HEK293T (cell line): ENCODE results near the gene SINHCAF.

Experiments used
- CTCF ChIA-PET: fragments of 350-600 bp; formaldehyde crosslinking; extraction: SDS; loops from one replicate; lab custom pipeline; 2021; ENCODE audit warnings: antibody characterized with exemption, inconsistent platforms; lab: Yijun Ruan, JAX
- POLR2A ChIA-PET: fragments of 350-600 bp; formaldehyde crosslinking; extraction: SDS; loops from one replicate; lab custom pipeline; 2020; ENCODE audit warnings: antibody characterized with exemption, inconsistent platforms; lab: Yijun Ruan, JAX
- DNase-seq: peaks from one replicate; pipeline ENCODE4 v3.0.0; 2012; ENCODE audit warnings: mixed read lengths; ENCODE audit errors: extremely low spot score
- ARNT ChIP-seq: fragments of 450-650 bp; IDR thresholded peaks from 2 replicates; pipeline ENCODE4 v1.6.1; 2017; ENCODE audit warnings: mild to moderate bottlenecking
- BHLHE40 ChIP-seq: fragments of 450-650 bp; IDR thresholded peaks from 2 replicates; pipeline ENCODE4 v1.6.1; 2016; ENCODE audit warnings: mild to moderate bottlenecking, moderate library complexity, borderline replicate concordance
- CTBP1 ChIP-seq: fragments of 450-650 bp; IDR thresholded peaks from 2 replicates; pipeline ENCODE4 v1.6.1; 2016; ENCODE audit warnings: borderline replicate concordance
- ELF4 ChIP-seq: fragments of 450-650 bp; IDR thresholded peaks from 2 replicates; pipeline ENCODE4 v1.6.1; 2017; ENCODE audit warnings: antibody characterized with exemption
- FOXA1 ChIP-seq: fragments of 450-650 bp; IDR thresholded peaks from 2 replicates; pipeline ENCODE4 v1.6.1; 2016; ENCODE audit warnings: mild to moderate bottlenecking
- FOXK2 ChIP-seq: fragments of 450-650 bp; IDR thresholded peaks from 2 replicates; pipeline ENCODE4 v1.6.1; 2016; ENCODE audit warnings: mild to moderate bottlenecking
- FOXM1 ChIP-seq: fragments of 450-650 bp; IDR thresholded peaks from 2 replicates; pipeline ENCODE4 v1.6.1; 2017; ENCODE audit warnings: mild to moderate bottlenecking, borderline replicate concordance
- HDGF ChIP-seq: fragments of 450-650 bp; IDR thresholded peaks from 2 replicates; pipeline ENCODE4 v1.6.1; 2017; ENCODE audit warnings: antibody characterized with exemption, borderline replicate concordance
- L3MBTL2 ChIP-seq: fragments of 450-650 bp; conservative IDR thresholded peaks from 2 replicates; pipeline ENCODE4 v1.6.1; 2016; ENCODE audit warnings: mild to moderate bottlenecking
- LEF1 ChIP-seq: fragments of 450-650 bp; IDR thresholded peaks from 2 replicates; pipeline ENCODE4 v1.6.1; 2017; ENCODE audit warnings: mild to moderate bottlenecking, borderline replicate concordance
- NFRKB ChIP-seq: fragments of 450-650 bp; IDR thresholded peaks from 2 replicates; pipeline ENCODE4 v1.6.1; 2016; ENCODE audit warnings: mild to moderate bottlenecking, moderate library complexity
- PKNOX1 ChIP-seq: fragments of 450-650 bp; IDR thresholded peaks from 2 replicates; pipeline ENCODE4 v1.6.1; 2016
- SP1 ChIP-seq: fragments of 450-650 bp; IDR thresholded peaks from 2 replicates; pipeline ENCODE4 v1.6.1; 2017
- SUZ12 ChIP-seq: fragments of 450-650 bp; IDR thresholded peaks from 2 replicates; pipeline ENCODE4 v1.6.1; 2016; ENCODE audit warnings: mild to moderate bottlenecking
- TARDBP ChIP-seq: fragments of 450-650 bp; IDR thresholded peaks from 2 replicates; pipeline ENCODE4 v1.6.1; 2016
- ZNF384 ChIP-seq: fragments of 450-650 bp; IDR thresholded peaks from 2 replicates; pipeline ENCODE4 v1.6.1; 2016

SINHCAF gene

GRCh38 chr12:31353750-31354708 lies 28.1 kb upstream of the SINHCAF start:
- TF ChIP-seq ELF4, result no peak
- peak; percentile 91 for TF ChIP-seq PKNOX1

GRCh38 chr12:31346267-31346666 lies 20.3 kb upstream of the SINHCAF start:
- no peak for DNase-seq
- ChIA-PET POLR2A (interaction anchor here (1.0 to 1.7 kb wide), 3 partner anchors 20 to 313 kb away, joined by 3 to 8 read pairs (median 6); partner anchors contain the start of genes ETFBKMT and SINHCAF), CTCF (interaction anchor here (0.6 kb wide), 1 partner anchor 57 kb away, joined by 4 read pairs; no protein-coding TSS in a partner anchor)
- TF ChIP-seq SP1 (no peak), HDGF (no peak), PKNOX1 (peak; percentile 69), ZNF384 (no peak)

More at GRCh38 chr12:31353750-31354708, 28.1 kb upstream of the SINHCAF start:
- CTCF ChIA-PET, result interaction anchor here (0.5 to 1.4 kb wide), 4 partner anchors 13 to 405 kb away, joined by 3 to 4 read pairs (median 3); no protein-coding TSS in a partner anchor
- DNase-seq, result no peak
- POLR2A ChIA-PET, result interaction anchor here (1.2 kb wide), 1 partner anchor 8 kb away, joined by 4 read pairs; no protein-coding TSS in a partner anchor

GRCh38 chr12:31343139-31343538 lies 17.2 kb upstream of the SINHCAF start:
- CTCF ChIA-PET, result no interaction called here

GRCh38 chr12:31342286-31342685 lies 16.3 kb upstream of the SINHCAF start:
- ChIA-PET POLR2A (no interaction called here), CTCF (no interaction called here)
- no peak for DNase-seq
- TF ChIP-seq FOXM1 (no peak), ZNF384 (no peak), NFRKB (no peak)

More at GRCh38 chr12:31343139-31343538, 17.2 kb upstream of the SINHCAF start:
- POLR2A ChIA-PET, result no interaction called here
- no peak for DNase-seq
- TF ChIP-seq TARDBP, result no peak
- TF ChIP-seq PKNOX1, result no peak
- TF ChIP-seq ZNF384, result no peak
- TF ChIP-seq BHLHE40, result no peak
- no peak for TF ChIP-seq NFRKB
- no peak for TF ChIP-seq FOXM1
- no peak for TF ChIP-seq ELF4
- TF ChIP-seq FOXK2, result no peak
- TF ChIP-seq FOXA1, result no peak
- no peak for TF ChIP-seq ARNT
- no peak for TF ChIP-seq SUZ12
- no peak for TF ChIP-seq LEF1
- no peak for TF ChIP-seq L3MBTL2
- TF ChIP-seq HDGF, result no peak
- no peak for TF ChIP-seq CTBP1
- no peak for TF ChIP-seq SP1

GRCh38 chr12:31339831-31340622 lies 14.1 kb upstream of the SINHCAF start:
- no peak for DNase-seq
- CTCF ChIA-PET, result no interaction called here
- TF ChIP-seq HDGF, result no peak
- TF ChIP-seq BHLHE40, result no peak
- TF ChIP-seq TARDBP, result no peak
- TF ChIP-seq CTBP1, result no peak
- no peak for TF ChIP-seq ZNF384
- TF ChIP-seq ARNT, result no peak
- TF ChIP-seq FOXK2, result no peak
- TF ChIP-seq NFRKB, result no peak
- no peak for TF ChIP-seq ELF4
- TF ChIP-seq PKNOX1, result no peak
- TF ChIP-seq LEF1, result no peak
- no peak for TF ChIP-seq SUZ12
- TF ChIP-seq FOXM1, result no peak
- POLR2A ChIA-PET, result no interaction called here
